Measurements from ENCODE around the gene HMCES.

The HMCES gene

DNA sequence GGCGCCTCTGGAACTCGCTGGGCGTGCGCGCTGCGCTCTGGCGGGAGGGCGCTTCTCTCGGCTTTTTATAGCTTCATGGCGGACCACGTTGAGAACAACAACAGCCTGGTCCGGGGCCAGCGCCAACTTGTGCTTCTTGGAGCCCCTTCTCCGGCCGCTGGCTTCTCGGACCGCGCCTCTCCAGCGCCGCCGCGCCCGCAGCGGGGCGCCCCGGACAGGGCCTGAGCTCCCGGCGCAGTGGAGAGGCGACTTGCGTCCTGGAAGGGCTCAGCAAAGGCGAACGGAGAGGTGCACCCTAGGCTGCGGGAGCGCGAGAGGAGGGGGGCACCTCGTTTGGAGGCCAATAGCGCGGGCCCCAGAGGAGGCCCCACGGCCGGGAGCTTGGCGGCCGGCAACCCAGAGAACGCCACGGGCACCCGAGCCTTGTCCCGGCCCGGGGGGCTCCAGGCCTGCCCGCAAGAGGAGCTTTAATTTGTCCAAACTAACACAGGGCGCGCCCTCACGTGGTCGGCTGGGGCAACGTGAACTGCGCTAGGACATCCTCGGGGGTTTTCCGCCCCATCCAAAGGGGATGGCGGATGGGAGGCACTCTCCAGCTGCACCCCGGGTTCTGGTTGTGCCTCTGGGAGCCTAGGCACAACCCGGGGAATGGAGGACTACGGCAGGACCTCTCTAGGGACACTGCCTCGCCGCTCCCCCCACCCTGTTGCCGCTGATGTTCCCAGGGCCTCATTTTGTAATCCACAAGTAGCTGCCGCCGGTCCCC, 37.8 kb downstream of the HMCES start (continued):
- TF ChIP-seq, protein P1, sequence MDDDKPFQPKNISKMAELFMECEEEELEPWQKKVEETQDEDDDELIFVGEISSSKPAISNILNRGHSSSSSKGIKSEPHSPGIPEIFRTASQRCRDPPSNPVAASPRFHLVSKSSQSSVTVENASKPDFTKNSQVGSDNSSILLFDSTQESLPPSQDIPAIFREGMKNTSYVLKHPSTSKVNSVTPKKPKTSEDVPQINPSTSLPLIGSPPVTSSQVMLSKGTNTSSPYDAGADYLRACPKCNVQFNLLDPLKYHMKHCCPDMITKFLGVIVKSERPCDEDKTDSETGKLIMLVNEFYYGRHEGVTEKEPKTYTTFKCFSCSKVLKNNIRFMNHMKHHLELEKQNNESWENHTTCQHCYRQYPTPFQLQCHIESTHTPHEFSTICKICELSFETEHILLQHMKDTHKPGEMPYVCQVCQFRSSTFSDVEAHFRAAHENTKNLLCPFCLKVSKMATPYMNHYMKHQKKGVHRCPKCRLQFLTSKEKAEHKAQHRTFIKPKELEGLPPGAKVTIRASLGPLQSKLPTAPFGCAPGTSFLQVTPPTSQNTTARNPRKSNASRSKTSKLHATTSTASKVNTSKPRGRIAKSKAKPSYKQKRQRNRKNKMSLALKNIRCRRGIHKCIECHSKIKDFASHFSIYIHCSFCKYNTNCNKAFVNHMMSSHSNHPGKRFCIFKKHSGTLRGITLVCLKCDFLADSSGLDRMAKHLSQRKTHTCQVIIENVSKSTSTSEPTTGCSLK (tag by site-specific recombination; IDR thresholded peaks at IDR 0.05), result no peak
- TF ChIP-seq SCRT1 (tag by site-specific recombination; IDR thresholded peaks at IDR 0.05; ENCODE audit: borderline replicate concordance), result no peak
- TF ChIP-seq, protein P2, sequence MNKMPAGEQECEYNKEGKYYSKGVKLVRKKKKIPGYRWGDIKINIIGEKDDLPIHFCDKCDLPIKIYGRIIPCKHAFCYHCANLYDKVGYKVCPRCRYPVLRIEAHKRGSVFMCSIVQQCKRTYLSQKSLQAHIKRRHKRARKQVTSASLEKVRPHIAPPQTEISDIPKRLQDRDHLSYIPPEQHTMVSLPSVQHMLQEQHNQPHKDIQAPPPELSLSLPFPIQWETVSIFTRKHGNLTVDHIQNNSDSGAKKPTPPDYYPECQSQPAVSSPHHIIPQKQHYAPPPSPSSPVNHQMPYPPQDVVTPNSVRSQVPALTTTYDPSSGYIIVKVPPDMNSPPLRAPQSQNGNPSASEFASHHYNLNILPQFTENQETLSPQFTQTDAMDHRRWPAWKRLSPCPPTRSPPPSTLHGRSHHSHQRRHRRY (tag by site-specific recombination; IDR thresholded peaks at IDR 0.05), result no peak
- TF ChIP-seq, protein P3, sequence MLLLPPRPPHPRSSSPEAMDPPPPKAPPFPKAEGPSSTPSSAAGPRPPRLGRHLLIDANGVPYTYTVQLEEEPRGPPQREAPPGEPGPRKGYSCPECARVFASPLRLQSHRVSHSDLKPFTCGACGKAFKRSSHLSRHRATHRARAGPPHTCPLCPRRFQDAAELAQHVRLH (tag by site-specific recombination; IDR thresholded peaks at IDR 0.05), result no peak
- TF ChIP-seq, protein P4, sequence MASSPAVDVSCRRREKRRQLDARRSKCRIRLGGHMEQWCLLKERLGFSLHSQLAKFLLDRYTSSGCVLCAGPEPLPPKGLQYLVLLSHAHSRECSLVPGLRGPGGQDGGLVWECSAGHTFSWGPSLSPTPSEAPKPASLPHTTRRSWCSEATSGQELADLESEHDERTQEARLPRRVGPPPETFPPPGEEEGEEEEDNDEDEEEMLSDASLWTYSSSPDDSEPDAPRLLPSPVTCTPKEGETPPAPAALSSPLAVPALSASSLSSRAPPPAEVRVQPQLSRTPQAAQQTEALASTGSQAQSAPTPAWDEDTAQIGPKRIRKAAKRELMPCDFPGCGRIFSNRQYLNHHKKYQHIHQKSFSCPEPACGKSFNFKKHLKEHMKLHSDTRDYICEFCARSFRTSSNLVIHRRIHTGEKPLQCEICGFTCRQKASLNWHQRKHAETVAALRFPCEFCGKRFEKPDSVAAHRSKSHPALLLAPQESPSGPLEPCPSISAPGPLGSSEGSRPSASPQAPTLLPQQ (tag by site-specific recombination; IDR thresholded peaks at IDR 0.05), result peak; percentile 71; the same call in 1 of the 2 replicates
- no peak for TF ChIP-seq ZNF37A (tag by site-specific recombination; IDR thresholded peaks at IDR 0.05)
- TF ChIP-seq HOXD13 (CRISPR knock-in tag; IDR thresholded peaks at IDR 0.05; ENCODE audit: borderline replicate concordance), result no peak
- TF ChIP-seq ZNF211 (tag by site-specific recombination; IDR thresholded peaks at IDR 0.05; ENCODE audit: low read depth), result no peak
- no peak for TF ChIP-seq HOXC10 (CRISPR knock-in tag; IDR thresholded peaks at IDR 0.05)
- TF ChIP-seq, protein P5, sequence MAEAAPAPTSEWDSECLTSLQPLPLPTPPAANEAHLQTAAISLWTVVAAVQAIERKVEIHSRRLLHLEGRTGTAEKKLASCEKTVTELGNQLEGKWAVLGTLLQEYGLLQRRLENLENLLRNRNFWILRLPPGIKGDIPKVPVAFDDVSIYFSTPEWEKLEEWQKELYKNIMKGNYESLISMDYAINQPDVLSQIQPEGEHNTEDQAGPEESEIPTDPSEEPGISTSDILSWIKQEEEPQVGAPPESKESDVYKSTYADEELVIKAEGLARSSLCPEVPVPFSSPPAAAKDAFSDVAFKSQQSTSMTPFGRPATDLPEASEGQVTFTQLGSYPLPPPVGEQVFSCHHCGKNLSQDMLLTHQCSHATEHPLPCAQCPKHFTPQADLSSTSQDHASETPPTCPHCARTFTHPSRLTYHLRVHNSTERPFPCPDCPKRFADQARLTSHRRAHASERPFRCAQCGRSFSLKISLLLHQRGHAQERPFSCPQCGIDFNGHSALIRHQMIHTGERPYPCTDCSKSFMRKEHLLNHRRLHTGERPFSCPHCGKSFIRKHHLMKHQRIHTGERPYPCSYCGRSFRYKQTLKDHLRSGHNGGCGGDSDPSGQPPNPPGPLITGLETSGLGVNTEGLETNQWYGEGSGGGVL (tag by site-specific recombination; IDR thresholded peaks at IDR 0.05), result no peak
- no peak for TF ChIP-seq ZFP3 (tag by site-specific recombination; IDR thresholded peaks at IDR 0.05; ENCODE audit: low read depth)
- no peak for TF ChIP-seq ZNF350 (tag by site-specific recombination; IDR thresholded peaks at IDR 0.05)
- TF ChIP-seq, protein P6, sequence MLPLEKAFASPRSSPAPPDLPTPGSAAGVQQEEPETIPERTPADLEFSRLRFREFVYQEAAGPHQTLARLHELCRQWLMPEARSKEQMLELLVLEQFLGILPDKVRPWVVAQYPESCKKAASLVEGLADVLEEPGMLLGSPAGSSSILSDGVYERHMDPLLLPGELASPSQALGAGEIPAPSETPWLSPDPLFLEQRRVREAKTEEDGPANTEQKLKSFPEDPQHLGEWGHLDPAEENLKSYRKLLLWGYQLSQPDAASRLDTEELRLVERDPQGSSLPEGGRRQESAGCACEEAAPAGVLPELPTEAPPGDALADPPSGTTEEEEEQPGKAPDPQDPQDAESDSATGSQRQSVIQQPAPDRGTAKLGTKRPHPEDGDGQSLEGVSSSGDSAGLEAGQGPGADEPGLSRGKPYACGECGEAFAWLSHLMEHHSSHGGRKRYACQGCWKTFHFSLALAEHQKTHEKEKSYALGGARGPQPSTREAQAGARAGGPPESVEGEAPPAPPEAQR (tag by site-specific recombination; IDR thresholded peaks at IDR 0.05), result no peak
- TF ChIP-seq ZNF473 (tag by site-specific recombination; IDR thresholded peaks at IDR 0.05), result no peak
- TF ChIP-seq ZNF792 (tag by site-specific recombination; IDR thresholded peaks at IDR 0.05), result no peak
- no peak for TF ChIP-seq ZNF239 (tag by site-specific recombination; IDR thresholded peaks at IDR 0.05)
- TF ChIP-seq, protein P7, sequence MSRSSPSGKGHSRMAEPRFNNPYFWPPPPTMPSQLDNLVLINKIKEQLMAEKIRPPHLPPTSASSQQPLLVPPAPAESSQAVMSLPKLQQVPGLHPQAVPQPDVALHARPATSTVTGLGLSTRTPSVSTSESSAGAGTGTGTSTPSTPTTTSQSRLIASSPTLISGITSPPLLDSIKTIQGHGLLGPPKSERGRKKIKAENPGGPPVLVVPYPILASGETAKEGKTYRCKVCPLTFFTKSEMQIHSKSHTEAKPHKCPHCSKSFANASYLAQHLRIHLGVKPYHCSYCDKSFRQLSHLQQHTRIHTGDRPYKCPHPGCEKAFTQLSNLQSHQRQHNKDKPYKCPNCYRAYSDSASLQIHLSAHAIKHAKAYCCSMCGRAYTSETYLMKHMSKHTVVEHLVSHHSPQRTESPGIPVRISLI (tag by site-specific recombination; IDR thresholded peaks at IDR 0.05), result no peak
- TF ChIP-seq, protein P8, sequence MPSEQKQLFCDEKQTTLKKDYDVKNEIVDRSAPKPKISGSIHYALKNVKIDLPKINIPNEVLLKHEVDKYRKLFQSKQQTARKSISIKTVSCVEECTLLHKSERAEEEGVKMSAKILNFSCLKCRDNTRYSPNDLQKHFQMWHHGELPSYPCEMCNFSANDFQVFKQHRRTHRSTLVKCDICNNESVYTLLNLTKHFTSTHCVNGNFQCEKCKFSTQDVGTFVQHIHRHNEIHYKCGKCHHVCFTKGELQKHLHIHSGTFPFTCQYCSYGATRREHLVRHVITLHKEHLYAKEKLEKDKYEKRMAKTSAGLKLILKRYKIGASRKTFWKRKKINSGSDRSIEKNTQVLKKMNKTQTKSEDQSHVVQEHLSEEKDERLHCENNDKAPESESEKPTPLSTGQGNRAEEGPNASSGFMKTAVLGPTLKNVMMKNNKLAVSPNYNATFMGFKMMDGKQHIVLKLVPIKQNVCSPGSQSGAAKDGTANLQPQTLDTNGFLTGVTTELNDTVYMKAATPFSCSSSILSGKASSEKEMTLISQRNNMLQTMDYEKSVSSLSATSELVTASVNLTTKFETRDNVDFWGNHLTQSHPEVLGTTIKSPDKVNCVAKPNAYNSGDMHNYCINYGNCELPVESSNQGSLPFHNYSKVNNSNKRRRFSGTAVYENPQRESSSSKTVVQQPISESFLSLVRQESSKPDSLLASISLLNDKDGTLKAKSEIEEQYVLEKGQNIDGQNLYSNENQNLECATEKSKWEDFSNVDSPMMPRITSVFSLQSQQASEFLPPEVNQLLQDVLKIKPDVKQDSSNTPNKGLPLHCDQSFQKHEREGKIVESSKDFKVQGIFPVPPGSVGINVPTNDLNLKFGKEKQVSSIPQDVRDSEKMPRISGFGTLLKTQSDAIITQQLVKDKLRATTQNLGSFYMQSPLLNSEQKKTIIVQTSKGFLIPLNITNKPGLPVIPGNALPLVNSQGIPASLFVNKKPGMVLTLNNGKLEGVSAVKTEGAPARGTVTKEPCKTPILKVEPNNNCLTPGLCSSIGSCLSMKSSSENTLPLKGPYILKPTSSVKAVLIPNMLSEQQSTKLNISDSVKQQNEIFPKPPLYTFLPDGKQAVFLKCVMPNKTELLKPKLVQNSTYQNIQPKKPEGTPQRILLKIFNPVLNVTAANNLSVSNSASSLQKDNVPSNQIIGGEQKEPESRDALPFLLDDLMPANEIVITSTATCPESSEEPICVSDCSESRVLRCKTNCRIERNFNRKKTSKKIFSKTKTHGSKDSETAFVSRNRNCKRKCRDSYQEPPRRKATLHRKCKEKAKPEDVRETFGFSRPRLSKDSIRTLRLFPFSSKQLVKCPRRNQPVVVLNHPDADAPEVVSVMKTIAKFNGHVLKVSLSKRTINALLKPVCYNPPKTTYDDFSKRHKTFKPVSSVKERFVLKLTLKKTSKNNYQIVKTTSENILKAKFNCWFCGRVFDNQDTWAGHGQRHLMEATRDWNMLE (tag by site-specific recombination; conservative IDR thresholded peaks at IDR 0.05; ENCODE audit: low read depth), result no peak
- TF ChIP-seq, protein P9, sequence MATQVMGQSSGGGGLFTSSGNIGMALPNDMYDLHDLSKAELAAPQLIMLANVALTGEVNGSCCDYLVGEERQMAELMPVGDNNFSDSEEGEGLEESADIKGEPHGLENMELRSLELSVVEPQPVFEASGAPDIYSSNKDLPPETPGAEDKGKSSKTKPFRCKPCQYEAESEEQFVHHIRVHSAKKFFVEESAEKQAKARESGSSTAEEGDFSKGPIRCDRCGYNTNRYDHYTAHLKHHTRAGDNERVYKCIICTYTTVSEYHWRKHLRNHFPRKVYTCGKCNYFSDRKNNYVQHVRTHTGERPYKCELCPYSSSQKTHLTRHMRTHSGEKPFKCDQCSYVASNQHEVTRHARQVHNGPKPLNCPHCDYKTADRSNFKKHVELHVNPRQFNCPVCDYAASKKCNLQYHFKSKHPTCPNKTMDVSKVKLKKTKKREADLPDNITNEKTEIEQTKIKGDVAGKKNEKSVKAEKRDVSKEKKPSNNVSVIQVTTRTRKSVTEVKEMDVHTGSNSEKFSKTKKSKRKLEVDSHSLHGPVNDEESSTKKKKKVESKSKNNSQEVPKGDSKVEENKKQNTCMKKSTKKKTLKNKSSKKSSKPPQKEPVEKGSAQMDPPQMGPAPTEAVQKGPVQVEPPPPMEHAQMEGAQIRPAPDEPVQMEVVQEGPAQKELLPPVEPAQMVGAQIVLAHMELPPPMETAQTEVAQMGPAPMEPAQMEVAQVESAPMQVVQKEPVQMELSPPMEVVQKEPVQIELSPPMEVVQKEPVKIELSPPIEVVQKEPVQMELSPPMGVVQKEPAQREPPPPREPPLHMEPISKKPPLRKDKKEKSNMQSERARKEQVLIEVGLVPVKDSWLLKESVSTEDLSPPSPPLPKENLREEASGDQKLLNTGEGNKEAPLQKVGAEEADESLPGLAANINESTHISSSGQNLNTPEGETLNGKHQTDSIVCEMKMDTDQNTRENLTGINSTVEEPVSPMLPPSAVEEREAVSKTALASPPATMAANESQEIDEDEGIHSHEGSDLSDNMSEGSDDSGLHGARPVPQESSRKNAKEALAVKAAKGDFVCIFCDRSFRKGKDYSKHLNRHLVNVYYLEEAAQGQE (tag by site-specific recombination; IDR thresholded peaks at IDR 0.05), result no peak
